ENCODE results near the gene TBC1D8.

The TBC1D8 gene

DNA sequence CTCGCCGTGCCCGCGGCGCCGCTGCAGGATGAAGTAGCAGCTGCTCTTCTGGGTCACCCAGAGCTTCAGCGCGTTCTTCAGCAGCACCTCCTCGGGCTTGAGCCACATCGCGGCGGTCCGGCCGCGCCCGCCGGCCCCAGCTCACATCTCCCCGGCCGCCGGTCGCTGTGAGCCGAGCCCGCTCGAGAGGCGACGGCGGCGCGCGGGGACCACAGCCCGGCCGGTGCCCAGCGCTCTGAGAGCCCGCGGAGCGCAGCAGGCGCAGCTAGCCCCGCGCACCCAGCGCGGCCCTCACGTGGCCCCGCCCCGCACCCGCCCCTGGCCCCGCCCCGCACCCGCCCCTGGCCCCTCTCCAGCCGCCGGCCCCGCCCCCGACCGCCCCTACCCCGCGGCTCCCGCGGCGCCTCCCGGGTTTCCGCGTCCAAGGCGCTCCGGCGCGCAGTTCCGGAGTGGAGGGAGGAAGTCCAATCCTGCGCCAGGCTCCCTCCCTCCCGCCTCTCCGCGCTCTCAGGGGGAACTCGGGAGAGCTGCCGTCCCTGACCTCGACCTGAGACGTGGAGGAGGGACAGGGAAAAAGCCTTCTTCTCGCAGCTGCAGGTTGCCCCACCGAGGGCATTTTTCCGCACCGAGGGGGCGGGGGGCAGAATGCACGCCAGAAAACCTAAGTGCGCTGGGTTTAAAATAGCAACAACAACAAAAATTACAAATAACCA, at the start of gene TBC1D8:
Gene TBC1D8, minus strand, starts transcription at position 237 of the 713 bp plus-strand sequence. Its CDS starts 129 bp downstream, at position 108.
- Histone ChIP-seq H3K4me3 (ENCODE audit: low read length in 2 of 2) (peak within 1 kb of the TSS; percentile 76 to 84), H3K9ac (ENCODE audit: low read depth in 1 of 2, low read length in 2 of 2) (peak within 1 kb of the TSS; percentile 74 to 82), H3K36me3 (ENCODE audit: control insufficient read depth in 2 of 2, insufficient read depth in 2 of 2, low read length in 2 of 2) (no peaks in the 10 kb centered on the region), H3K27me3 (ENCODE audit: control insufficient read depth in 2 of 2, insufficient read depth in 2 of 2, low read length in 2 of 2) (no peaks in the 10 kb centered on the region), H3K27ac (ENCODE audit: low read depth in 2 of 2, low read length in 2 of 2) (peak within 1 kb of the TSS; percentile 82 to 84), H3K9me3 (ENCODE audit: control insufficient read depth in 2 of 2, low read length in 2 of 2) (no peaks in the 10 kb centered on the region), H3K4me1 (ENCODE audit: control insufficient read depth in 2 of 2, insufficient read depth in 2 of 2, low read length in 2 of 2) (peaks cover 12 to 21% of the 10 kb centered on the region in 2 donors)

GRCh38 chr2:101200676-101201075, 49.5 kb upstream of the TBC1D8 start:
- Histone ChIP-seq H3K27me3 (ENCODE audit: control insufficient read depth in 2 of 2, insufficient read depth in 2 of 2, low read length in 2 of 2) (no peaks in the 10 kb centered on the region), H3K36me3 (ENCODE audit: control insufficient read depth in 2 of 2, insufficient read depth in 2 of 2, low read length in 2 of 2) (no peaks in the 10 kb centered on the region), H3K4me3 (ENCODE audit: low read length in 2 of 2) (no peak overlapping the region), H3K9ac (ENCODE audit: low read depth in 1 of 2, low read length in 2 of 2) (no peak overlapping the region), H3K9me3 (ENCODE audit: control insufficient read depth in 2 of 2, low read length in 2 of 2) (no peaks in the 10 kb centered on the region), H3K4me1 (ENCODE audit: control insufficient read depth in 2 of 2, insufficient read depth in 2 of 2, low read length in 2 of 2) (no peaks in the 10 kb centered on the region), H3K27ac (ENCODE audit: low read depth in 2 of 2, low read length in 2 of 2) (no peak overlapping the region)

DNA sequence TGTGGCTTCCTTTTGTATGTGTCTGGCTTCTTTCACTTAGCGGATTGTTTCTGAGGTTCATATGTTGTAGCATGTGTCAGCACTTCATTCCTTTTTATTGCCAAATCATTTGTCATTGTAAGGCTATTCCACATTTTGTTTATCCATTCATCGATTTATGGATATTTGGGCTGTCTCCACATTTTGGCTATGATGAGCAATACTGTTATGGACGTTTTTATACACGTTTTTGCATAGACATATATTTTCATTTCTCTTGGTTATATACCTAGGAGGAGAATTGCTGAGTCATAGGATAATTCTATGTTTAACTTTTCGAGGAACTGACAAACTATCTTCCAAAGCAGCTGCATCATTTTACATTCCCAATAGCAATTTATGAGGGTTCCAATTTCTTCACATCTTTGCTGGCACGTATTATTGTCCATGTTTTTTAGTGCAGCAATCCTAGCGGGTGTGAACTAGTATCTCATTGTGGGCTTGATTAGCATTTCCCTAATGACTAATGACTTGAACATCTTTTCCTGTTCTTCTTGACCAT, 48.1 kb upstream of the TBC1D8 start:
- H3K27ac ChIP-seq (ENCODE audit: low read depth in 2 of 2, low read length in 2 of 2) = no peak overlapping the region
- H3K4me1 ChIP-seq (ENCODE audit: control insufficient read depth in 2 of 2, insufficient read depth in 2 of 2, low read length in 2 of 2) = no peaks in the 10 kb centered on the region
- no peak overlapping the region for H3K4me3 ChIP-seq (ENCODE audit: low read length in 2 of 2)
- no peak overlapping the region for H3K9ac ChIP-seq (ENCODE audit: low read depth in 1 of 2, low read length in 2 of 2)
- no peaks in the 10 kb centered on the region for H3K27me3 ChIP-seq (ENCODE audit: control insufficient read depth in 2 of 2, insufficient read depth in 2 of 2, low read length in 2 of 2)
- H3K36me3 ChIP-seq (ENCODE audit: control insufficient read depth in 2 of 2, insufficient read depth in 2 of 2, low read length in 2 of 2) = no peaks in the 10 kb centered on the region
- no peaks in the 10 kb centered on the region for H3K9me3 ChIP-seq (ENCODE audit: control insufficient read depth in 2 of 2, low read length in 2 of 2)

- H3K4me3 ChIP-seq (ENCODE audit: low read length in 2 of 2) = no peak overlapping the region
- H3K27ac ChIP-seq (ENCODE audit: low read depth in 2 of 2, low read length in 2 of 2) = no peak overlapping the region
- H3K27me3 ChIP-seq (ENCODE audit: control insufficient read depth in 2 of 2, insufficient read depth in 2 of 2, low read length in 2 of 2) = no peaks in the 10 kb centered on the region
- no peak overlapping the region for H3K9ac ChIP-seq (ENCODE audit: low read depth in 1 of 2, low read length in 2 of 2)
- no peaks in the 10 kb centered on the region for H3K9me3 ChIP-seq (ENCODE audit: control insufficient read depth in 2 of 2, low read length in 2 of 2)
- no peaks in the 10 kb centered on the region for H3K36me3 ChIP-seq (ENCODE audit: control insufficient read depth in 2 of 2, insufficient read depth in 2 of 2, low read length in 2 of 2)
- no peaks in the 10 kb centered on the region for H3K4me1 ChIP-seq (ENCODE audit: control insufficient read depth in 2 of 2, insufficient read depth in 2 of 2, low read length in 2 of 2)
Observed at GRCh38 chr2:101197814-101198213, 46.6 kb upstream of the TBC1D8 start.

DNA sequence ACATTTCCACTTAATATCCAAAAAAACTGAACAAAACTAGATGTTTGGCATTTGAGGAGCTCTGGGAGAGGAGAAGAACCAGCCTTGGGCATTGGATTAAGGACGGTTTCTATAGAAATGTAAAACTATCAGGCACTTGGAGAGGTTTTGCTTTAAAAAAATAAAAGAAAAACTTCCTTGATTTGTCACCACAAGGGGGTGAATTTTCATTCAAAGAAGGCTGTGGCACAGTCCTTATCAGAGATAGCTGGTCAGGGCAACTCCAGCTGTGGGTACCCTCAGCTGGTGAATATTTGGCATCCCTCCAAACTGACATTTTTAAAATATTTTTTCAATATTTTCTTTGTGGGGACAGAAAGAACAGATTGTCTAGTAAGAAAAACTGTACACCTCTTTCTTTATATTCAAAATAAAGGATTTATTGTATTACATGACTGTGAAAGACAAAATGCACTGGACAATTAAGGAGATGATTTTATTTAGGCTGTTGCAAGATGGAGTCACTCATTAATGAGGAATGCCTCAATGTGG, 46.1 kb upstream of the TBC1D8 start:
- no peak overlapping the region for H3K27ac ChIP-seq (ENCODE audit: low read depth in 2 of 2, low read length in 2 of 2)

GRCh38 chr2:101195871-101196661, 44.9 kb upstream of the TBC1D8 start:
- Histone ChIP-seq H3K9me3 (ENCODE audit: control insufficient read depth in 2 of 2, low read length in 2 of 2) (no peaks in the 10 kb centered on the region), H3K27ac (ENCODE audit: low read depth in 2 of 2, low read length in 2 of 2) (no peak overlapping the region), H3K27me3 (ENCODE audit: control insufficient read depth in 2 of 2, insufficient read depth in 2 of 2, low read length in 2 of 2) (no peaks in the 10 kb centered on the region), H3K9ac (ENCODE audit: low read depth in 1 of 2, low read length in 2 of 2) (no peak overlapping the region), H3K36me3 (ENCODE audit: control insufficient read depth in 2 of 2, insufficient read depth in 2 of 2, low read length in 2 of 2) (no peaks in the 10 kb centered on the region), H3K4me1 (ENCODE audit: control insufficient read depth in 2 of 2, insufficient read depth in 2 of 2, low read length in 2 of 2) (no peaks in the 10 kb centered on the region), H3K4me3 (ENCODE audit: low read length in 2 of 2) (no peak overlapping the region)

More for the DNA sequence above, 46.1 kb upstream of the TBC1D8 start:
- Histone ChIP-seq H3K9me3 (ENCODE audit: control insufficient read depth in 2 of 2, low read length in 2 of 2) (no peaks in the 10 kb centered on the region), H3K27me3 (ENCODE audit: control insufficient read depth in 2 of 2, insufficient read depth in 2 of 2, low read length in 2 of 2) (no peaks in the 10 kb centered on the region), H3K9ac (ENCODE audit: low read depth in 1 of 2, low read length in 2 of 2) (no peak overlapping the region), H3K4me3 (ENCODE audit: low read length in 2 of 2) (no peak overlapping the region), H3K36me3 (ENCODE audit: control insufficient read depth in 2 of 2, insufficient read depth in 2 of 2, low read length in 2 of 2) (no peaks in the 10 kb centered on the region), H3K4me1 (ENCODE audit: control insufficient read depth in 2 of 2, insufficient read depth in 2 of 2, low read length in 2 of 2) (no peaks in the 10 kb centered on the region)

GRCh38 chr2:101193033-101193626, 41.9 kb upstream of the TBC1D8 start:
- Histone ChIP-seq H3K9ac (ENCODE audit: low read depth in 1 of 2, low read length in 2 of 2) (no peak overlapping the region), H3K9me3 (ENCODE audit: control insufficient read depth in 2 of 2, low read length in 2 of 2) (no peaks in the 10 kb centered on the region), H3K36me3 (ENCODE audit: control insufficient read depth in 2 of 2, insufficient read depth in 2 of 2, low read length in 2 of 2) (no peaks in the 10 kb centered on the region), H3K4me1 (ENCODE audit: control insufficient read depth in 2 of 2, insufficient read depth in 2 of 2, low read length in 2 of 2) (no peaks in the 10 kb centered on the region), H3K27me3 (ENCODE audit: control insufficient read depth in 2 of 2, insufficient read depth in 2 of 2, low read length in 2 of 2) (no peaks in the 10 kb centered on the region), H3K27ac (ENCODE audit: low read depth in 2 of 2, low read length in 2 of 2) (no peak overlapping the region), H3K4me3 (ENCODE audit: low read length in 2 of 2) (no peak overlapping the region)

GRCh38 chr2:101190747-101191516, 39.8 kb upstream of the TBC1D8 start:
- Histone ChIP-seq H3K4me1 (ENCODE audit: control insufficient read depth in 2 of 2, insufficient read depth in 2 of 2, low read length in 2 of 2) (no peaks in the 10 kb centered on the region), H3K36me3 (ENCODE audit: control insufficient read depth in 2 of 2, insufficient read depth in 2 of 2, low read length in 2 of 2) (no peaks in the 10 kb centered on the region), H3K4me3 (ENCODE audit: low read length in 2 of 2) (no peak overlapping the region), H3K9me3 (ENCODE audit: control insufficient read depth in 2 of 2, low read length in 2 of 2) (no peaks in the 10 kb centered on the region), H3K9ac (ENCODE audit: low read depth in 1 of 2, low read length in 2 of 2) (no peak overlapping the region), H3K27ac (ENCODE audit: low read depth in 2 of 2, low read length in 2 of 2) (peak overlapping the region; percentile 22 to 54), H3K27me3 (ENCODE audit: control insufficient read depth in 2 of 2, insufficient read depth in 2 of 2, low read length in 2 of 2) (no peaks in the 10 kb centered on the region)

- H3K27me3 ChIP-seq (ENCODE audit: control insufficient read depth in 2 of 2, insufficient read depth in 2 of 2, low read length in 2 of 2) = no peaks in the 10 kb centered on the region
- H3K4me1 ChIP-seq (ENCODE audit: control insufficient read depth in 2 of 2, insufficient read depth in 2 of 2, low read length in 2 of 2) = no peaks in the 10 kb centered on the region
- no peaks in the 10 kb centered on the region for H3K9me3 ChIP-seq (ENCODE audit: control insufficient read depth in 2 of 2, low read length in 2 of 2)
- no peak overlapping the region for H3K27ac ChIP-seq (ENCODE audit: low read depth in 2 of 2, low read length in 2 of 2)
- no peak overlapping the region for H3K9ac ChIP-seq (ENCODE audit: low read depth in 1 of 2, low read length in 2 of 2)
- H3K4me3 ChIP-seq (ENCODE audit: low read length in 2 of 2) = no peak overlapping the region
- H3K36me3 ChIP-seq (ENCODE audit: control insufficient read depth in 2 of 2, insufficient read depth in 2 of 2, low read length in 2 of 2) = no peaks in the 10 kb centered on the region
Observed at GRCh38 chr2:101188683-101189405, 37.7 kb upstream of the TBC1D8 start.
